SKM-1 (cell line): ENCODE data around the gene COX7A2L.
"Not testable (repeated sequence)": the region's sequence is repeated elsewhere in the genome, so short reads cannot be mapped to it uniquely, and the experiment has no call there.

Source experiments
- DNase-seq: peaks from one replicate; lab custom pipeline; 2025; ENCODE audit not compliant: unreplicated experiment; lab: John Stamatoyannopoulos, UW

Gene COX7A2L

DNA sequence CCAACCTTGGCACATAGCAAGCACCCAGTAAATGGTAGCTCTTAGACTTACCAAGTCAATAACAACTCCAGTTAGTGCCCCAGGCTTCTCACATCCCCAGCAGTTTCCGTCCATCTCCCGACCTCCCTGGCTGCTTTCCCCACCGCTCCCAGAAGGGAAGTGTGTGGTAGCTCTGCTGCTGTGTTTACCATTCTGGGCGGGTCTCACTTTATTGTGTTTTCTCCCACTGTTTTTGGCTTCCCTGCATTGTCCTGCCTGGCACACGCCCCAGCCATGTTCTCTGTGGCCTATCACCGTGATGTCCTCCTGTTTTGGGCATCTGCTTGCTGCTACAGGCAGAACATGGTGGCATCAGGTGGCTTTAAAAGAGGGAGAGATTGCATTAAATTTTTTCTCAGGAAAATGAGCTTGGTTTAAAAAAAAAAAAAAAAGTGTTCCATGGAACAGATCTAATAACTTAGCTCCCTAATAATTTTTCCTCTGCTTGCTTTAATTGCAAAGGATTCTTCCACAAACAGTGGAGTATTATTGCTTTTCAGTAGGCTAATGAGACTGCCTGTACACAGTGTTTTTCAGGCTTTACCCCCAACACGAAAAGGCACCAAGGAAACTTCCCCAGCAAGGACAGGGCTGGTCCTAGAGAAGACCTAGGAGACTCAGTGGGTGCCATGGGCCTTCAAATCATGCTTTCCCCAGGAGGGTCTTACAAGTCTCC is 8.0 kb upstream of the COX7A2L start:
- no peak for DNase-seq

DNA sequence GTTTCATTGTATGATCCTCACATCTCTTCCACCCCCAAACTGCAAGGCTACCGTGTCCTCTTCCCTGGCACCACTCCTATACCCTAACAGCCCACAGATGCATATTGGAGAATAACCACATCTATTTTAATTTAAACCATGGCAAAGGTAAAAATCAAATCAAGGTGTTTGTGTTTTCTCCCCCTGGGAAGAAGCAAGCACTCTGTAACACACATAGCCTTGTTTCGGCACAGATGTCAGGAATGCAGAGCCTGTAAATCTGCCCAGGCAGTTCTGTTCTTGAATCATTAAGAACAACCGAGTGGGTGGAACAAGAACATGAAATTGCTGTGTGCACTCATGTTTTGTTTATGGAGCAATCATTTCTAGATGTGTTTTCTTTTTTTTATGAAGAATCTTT is 6.8 kb upstream of the COX7A2L start:
- no peak for DNase-seq

DNA sequence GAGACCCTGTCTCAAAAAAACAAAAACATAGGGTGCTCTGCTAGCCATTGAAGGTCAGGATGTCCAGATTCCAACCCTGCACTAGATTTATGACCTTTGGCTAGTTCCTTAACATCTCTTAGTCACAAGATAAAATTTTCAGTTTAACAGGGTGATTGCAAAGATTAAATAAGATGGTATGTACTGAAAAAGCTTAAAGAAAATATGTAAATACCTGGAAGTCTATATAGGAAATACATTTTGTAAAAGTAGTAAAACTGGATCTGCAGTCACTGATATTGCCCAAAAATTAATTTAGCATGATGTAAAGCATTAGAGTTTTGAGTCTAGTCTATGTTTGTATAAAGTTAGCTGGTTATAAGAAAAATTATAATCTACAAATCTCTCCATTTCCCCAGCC is 5.4 kb upstream of the COX7A2L start:
- DNase-seq, result no peak

DNA sequence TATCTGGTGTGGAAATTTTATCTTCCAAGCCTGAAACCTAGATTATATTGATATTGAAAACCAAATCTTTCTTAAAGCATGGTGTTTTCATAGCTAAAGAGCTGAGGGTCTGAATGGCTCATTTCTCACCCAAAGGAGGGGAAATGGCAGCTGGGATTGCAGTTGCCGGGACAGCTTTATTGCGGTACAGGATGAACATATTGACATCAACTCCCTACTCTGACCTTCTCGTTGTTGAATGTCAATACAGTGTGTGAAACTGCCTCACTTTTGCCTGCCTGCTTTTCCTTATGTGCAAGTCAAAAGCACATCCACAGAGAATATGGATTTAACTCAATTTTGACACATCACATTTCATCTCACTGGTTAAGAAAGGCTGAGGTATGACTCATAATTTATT is 3.6 kb upstream of the COX7A2L start:
- no peak for DNase-seq

DNA sequence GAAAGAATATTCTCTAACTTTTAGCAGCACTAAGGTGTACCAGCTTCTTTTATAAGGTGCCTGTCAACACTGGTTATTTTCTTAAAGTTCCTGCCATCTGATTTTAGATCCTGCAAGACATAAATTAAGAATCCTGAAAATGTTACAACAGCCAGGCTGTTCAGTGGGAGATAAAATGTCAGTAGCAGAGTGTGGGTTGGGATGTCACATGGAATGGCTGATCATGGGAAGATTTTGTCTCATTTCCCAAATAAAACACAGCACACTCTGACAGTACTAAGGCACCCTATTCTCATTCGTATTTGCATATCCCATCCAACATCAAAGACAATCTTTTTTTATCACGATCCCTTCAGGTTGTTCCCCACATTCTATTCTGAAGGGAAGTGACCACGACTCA is 2.4 kb upstream of the COX7A2L start:
- no peak for DNase-seq

DNA sequence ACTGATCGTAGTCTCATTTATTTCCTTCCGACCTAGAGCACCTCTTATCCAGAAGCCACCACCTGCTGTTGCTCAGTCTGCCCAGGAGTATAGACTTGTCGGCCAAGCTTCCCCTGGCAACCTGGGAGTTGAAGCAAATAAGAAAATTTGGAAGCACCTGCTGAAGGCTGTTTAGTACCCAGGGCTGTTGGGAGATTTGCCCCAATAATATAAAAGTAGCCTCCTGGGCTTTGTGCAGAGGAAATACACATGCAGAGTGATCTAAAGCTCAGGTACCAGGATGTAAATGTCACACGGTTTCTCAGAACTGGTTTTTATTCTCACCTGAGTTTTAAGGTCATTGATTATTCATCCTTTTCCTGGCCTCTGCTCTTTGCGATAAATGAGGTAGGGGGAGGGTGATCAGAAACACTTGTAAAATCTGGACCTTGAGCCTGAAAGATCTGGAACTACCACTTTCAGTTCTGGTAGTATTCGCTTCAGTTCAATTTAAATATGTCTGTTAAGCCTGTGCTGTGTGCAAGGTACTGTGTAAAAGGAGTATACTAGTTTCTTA is 789 bp upstream of the COX7A2L start:
- no peak for DNase-seq

DNA sequence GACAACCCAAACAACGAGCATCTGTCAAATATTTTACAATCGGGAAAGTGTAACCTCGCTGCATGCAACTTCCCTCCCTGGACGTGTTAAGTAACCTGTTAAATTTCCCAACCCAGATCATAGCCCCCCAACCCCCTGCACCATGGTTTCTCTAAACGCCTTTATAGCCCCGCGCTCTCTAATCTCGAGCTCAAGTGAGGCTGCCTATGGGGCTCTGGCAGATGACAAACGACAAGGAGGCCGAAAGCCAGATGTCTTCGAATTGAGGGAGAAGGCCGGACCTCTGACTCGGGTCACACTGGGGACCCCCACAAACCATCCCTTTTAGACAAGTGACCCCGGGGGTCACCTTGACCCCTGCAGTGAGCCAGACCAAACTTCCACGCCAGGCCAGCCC is 526 bp downstream of the COX7A2L start:
- DNase-seq, result no peak

DNA sequence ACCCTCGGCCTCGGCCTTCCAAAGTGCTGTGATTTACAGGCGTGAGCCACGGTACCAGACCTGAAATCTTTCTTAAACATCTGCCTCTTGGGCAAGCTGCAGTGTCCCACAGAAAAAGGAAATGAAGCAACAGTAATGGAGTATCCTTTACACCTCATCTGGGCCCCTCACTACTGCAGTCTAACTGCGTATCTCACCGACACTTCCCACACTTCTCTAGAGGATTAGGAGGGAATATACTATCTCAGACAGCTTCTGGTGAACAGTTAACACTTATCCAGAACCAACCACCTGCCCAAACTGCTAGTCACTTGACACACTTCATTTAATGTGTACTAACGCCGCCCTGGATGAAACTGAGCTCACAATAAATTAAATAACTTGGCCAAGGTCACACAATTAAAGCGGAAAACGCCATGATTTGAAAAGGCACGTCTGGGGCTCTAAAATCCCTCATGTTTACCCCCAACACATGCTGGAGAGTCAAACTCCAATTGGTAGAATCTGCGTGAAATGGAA is 993 bp downstream of the COX7A2L start:
- peak; percentile 37 for DNase-seq

DNA sequence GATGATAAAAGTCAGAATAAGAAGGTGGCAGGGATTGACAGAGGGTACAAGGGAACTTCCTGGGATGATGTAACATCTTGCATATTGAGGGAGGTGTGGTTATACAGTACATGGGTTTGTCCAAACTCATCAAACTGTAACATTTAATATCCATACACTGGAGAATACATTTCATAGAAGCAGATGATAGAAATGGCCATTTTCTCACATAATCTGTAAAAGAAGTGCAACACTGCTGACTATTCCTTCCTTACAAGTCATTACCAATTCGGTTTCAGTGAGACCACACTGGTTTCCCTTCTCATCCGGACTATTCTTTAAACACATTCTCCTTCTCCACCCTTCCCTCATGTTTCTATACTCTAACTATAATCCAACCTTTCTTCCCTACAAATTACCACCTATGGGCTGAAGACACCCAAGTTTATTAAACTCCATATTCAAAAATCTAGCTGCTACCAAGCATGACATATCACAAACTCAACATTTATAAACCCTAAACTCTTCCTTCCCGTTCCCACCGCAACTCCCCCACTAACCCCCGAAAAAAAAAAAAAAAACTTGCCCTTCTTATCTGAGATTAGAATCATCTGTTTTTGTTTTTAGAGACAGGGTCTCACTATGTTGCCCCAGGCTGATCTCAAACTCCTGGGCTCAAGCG is 1.6 kb downstream of the COX7A2L start:
- DNase-seq, result no peak

DNA sequence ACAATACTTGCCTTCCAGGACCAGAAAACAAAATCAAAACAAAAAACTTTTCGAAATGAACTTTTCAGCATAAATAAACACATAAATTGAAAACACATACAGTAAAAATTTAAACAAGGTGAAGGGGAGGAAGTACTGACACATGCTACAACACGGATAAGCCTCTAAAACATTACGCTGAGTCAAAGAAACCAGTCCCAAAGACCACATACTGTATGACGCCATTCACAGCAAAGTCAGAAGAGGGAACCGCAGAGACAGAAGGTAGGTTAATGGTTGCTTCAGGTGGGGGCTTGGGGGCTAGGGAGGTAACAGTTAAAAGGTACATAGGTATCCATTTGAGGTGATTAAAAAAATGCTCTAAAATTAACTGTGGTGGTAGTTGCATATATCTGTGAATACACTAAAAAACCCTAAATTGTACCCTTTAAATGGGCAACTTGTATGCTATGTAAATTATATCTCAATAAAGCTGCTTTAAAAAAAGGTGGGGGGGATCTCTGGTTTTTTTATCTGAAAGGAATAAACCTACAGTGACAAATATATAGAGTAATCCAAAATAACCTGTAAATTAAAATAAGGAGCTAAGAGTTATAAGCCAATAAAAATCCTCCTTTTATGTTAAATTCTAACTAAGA is 7.1 kb downstream of the COX7A2L start:
- no peak for DNase-seq

DNA sequence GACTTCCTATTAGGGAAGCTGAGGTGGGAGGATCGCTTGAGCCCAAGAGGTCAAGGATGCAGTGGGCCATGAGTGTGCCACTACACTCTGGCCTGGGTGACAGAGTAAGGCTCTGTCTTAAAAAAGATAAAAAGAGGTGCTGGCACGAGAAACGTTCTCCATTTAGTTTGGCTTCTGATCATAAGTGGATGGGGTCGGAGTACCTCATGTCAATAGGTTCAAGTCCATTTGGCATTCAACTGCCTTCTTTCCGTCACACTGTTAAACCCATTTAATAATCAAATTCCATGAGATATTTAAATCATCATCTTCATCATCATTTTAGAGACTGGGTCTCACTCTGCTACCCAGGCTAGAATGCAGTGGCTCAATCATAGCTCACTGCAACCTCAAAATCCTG is 9.2 kb downstream of the COX7A2L start:
- DNase-seq, result no peak

DNA sequence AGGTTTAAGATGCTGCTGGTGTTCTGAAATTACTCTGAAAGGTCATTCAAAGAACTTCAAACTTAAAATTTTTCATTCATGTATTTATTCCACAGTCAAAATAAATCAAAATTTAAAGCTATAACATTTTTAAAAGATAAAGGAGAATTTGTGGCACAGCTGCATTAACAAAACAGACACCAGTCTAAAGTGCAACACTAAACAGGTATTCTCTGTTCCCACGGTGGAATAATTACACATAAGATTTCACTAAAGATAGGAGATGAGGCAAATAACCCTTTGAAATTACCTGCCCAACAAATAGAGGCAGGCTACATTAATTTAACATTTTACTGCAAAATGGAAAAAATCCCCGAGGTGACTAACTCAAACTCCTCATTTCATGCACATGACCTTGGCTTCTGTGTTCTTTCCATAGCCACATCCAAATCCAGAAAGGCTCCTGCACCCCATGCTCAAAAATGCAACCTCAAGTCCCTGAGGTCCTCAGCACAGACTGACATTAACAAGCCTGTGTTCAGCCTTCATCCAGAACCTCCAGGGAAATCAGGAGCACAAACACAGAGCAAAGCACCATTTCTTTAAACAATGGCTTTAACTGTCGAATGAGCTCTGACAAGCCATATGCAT is 10.5 kb downstream of the COX7A2L start:
- no peak for DNase-seq

DNA sequence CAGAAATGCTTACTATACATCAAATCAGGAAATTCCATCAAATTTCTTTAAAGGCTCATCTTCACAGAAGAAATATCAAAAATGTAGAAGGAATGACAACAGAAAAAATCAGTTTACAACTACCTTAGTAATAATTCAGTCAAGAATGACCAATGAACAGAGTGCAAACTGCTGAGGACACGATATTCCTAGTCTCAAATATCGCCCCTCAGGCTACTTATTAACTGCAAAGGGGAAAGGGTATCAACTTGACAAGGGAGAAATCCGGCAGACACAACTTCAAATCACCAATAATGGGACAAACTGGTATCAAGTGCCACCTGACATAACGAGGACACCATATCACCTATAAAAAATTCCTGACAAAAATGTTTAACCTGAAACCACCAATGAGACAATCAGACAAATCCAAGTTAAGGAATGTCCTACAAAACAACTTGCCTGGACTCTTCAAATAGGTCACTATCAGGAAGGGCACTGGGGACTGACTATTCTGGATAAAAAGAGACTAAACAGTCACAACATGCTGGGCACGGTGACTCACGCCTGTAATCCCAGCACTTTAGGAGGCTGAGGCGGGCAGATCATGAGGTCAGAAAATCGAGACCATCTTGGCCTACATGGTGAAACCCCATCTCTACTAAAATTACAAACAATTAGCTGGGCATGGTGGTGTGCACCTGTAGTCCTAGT is 12.8 kb downstream of the COX7A2L start:
- no peak for DNase-seq

DNA sequence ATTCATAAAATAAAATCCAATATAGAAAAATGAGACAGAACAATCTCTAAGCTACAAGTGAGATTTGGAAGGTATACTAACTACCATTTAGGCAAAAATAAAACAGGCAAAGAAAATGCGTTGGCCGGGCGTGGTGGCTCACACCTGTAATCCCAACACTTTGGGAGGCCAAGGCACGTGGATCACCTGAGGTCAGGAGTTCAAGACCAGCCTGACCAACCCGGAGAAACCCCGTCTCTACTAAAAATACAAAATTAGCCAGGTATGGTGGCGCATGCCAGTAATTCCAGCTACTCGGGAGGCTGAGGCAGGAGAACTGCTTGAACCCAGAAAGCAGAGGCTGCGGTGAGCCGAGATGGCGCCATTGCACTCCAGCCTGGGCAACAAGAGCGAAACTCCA is 13.5 kb downstream of the COX7A2L start:
- not testable (repeated sequence) for DNase-seq

DNA sequence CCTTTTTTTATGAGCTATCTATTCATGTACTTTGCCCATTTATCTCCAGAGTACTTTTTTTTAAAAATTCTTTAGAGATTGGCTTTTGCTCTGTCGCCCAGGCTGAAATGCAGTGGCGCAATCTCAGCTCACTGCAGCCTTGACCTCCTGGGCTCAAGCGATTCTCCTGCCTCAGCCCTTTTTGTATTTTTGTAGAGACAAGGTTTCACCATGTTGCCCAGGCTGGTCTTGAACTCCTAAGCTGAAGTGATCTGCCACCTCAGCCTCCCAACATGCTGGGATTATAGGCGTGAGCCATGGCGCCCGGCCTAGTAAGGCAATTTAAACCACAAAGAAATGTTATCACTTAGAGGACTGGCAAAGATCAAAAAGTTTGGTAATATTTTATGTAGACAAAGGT is 14.2 kb downstream of the COX7A2L start:
- not testable (repeated sequence) for DNase-seq

DNA sequence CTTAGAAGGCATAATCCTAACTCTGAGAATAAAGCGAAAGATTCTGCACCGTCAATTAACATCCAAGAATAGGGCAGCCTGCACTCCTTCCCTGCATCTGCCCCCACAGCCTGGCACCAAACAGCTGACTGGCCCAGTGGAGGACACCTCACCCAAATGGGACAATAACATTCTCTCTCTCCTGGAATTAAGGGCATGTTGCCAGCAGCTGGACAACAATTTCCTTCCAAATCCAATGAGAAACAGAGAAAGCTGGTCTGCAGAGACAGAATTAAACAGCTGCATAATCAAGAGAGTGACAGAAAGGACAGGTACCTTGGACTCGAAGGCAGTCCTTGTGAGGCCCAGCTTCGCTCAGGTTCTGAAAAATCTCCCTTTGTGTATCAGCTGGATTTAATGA is 15.0 kb downstream of the COX7A2L start:
- no peak for DNase-seq

DNA sequence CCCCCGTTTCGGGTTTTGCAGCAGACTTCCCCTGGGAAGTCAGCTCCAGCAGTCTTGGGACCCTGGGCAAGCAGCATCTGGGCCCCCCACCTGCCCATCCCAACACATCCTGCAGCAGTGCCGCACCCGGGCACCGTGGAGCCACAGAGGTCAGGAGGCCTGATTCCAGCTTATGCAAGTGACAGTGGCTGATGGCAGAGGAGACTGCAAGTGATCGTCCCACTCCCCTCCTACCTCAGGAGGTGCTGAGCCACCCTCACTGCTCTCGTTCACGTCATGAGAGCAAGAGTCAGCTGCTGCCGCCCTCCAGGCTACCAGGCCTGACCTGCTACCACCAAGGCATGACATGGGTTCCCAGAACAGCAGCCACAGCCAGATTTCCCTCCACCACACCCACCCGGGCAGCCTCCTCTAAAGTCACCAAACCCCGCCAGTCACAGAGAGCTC is 18.2 kb downstream of the COX7A2L start:
- no peak for DNase-seq

DNA sequence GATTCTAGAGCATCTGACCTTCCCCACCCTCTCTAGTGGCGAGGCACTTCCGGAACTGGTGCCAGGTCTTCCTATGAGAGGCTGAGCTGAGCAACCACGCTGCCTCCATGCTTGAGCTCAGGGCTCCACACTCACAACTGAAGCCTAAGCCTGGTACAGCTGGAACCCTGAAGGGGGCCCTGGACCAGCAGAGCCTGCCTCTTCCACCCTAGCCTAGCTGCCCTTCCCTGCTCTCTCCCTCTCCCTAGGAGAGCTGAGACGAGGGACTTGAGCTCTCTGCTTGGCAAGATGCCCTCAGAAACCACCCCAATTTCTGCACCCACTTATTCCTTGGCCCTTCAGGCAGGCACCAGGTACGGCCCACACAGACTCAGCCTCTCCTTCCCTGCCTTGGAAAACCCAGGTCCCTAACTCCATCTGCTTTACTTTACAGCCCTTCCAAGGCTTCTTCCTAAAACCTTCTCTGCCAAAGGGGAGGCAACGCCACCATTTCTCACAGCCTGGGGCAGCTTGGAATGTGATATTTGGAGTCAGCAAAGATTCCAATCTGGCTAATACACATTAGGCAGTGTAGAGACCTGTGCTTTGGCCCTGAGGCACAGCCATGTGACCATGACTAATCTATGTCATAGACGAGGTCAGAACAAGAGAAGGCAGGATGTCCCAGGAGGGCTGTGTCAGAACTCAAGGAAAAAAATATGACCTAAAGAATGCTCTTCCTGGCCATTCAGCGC is 18.8 kb downstream of the COX7A2L start:
- DNase-seq, result no peak

DNA sequence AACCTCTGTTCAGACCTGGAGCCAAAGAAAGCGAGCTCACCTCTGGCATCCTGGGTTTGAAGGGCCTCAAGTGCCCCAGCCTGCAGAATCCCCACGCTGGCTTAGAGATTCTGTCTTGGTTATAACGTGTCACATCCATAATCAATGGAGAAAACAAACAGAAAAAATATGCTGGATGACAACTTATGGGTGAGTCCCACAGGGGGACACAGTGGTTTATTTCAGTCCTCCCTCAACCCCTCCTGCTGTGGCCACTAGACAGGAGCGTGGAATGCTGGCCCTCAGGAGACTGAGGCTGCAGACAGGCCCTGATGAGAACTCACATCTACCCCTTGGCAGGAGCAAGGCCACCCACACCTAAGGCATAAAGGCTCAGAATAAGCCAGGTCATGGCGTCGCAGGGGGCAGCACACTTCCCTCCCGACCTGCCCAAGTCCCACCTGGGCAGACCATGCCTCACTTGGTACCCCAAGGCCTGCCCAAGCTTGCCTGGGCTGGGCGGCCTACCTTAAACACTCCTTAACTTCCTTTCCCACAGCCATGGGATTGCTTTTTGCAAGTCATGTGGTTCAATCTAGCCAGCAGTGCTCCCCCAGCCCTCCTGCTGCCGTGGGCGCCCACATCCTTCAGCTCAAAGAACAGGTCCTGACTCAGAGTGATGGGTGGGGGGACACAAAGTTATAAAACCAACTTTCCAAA is 19.9 kb downstream of the COX7A2L start:
- DNase-seq, result no peak
